ENCODE results near the gene KRT7.
"Not testable (repeated sequence)": the region's sequence is repeated elsewhere in the genome, so short reads cannot be mapped to it uniquely, and the experiment has no call there.

KRT7 gene

GRCh38 chr12:52245962-52246569 lies 13.0 kb downstream of the KRT7 start:
- no peak for DNase-seq

- DNase-seq, result no peak
These were observed 13.9 kb downstream of the KRT7 start for GRCh38 chr12:52246720-52247621.

- no peak for DNase-seq
These were observed 14.8 kb downstream of the KRT7 start for GRCh38 chr12:52247622-52248540.

- DNase-seq, result no peak
These were observed 15.8 kb downstream of the KRT7 start for GRCh38 chr12:52248541-52249461.

- DNase-seq, result no peak
These were observed 16.5 kb downstream of the KRT7 start for GRCh38 chr12:52249511-52250047.

- DNase-seq, result no peak
These were observed 17.3 kb downstream of the KRT7 start for GRCh38 chr12:52250048-52250990.

GRCh38 chr12:52251367-52252051 lies 18.5 kb downstream of the KRT7 start:
- DNase-seq, result no peak

- DNase-seq, result not testable (repeated sequence)
These were observed 19.2 kb downstream of the KRT7 start for GRCh38 chr12:52252175-52252615.

GRCh38 chr12:52252728-52253343 lies 19.8 kb downstream of the KRT7 start:
- no peak for DNase-seq

- DNase-seq, result no peak
These were observed 20.5 kb downstream of the KRT7 start for GRCh38 chr12:52253391-52254179.

GRCh38 chr12:52254180-52254964 lies 21.3 kb downstream of the KRT7 start:
- DNase-seq, result no peak

- no peak for DNase-seq
These were observed 22.1 kb downstream of the KRT7 start for GRCh38 chr12:52254965-52255751.

- DNase-seq, result no peak
These were observed 23.0 kb downstream of the KRT7 start for GRCh38 chr12:52255926-52256583.

GRCh38 chr12:52256584-52256935 lies 23.5 kb downstream of the KRT7 start:
- DNase-seq, result no peak

GRCh38 chr12:52257074-52257551 lies 24.1 kb downstream of the KRT7 start:
- no peak for DNase-seq

- not testable (repeated sequence) for DNase-seq
These were observed 24.9 kb downstream of the KRT7 start for GRCh38 chr12:52257922-52258321.
